Ishikawa (cell line): ENCODE results near the gene DKC1.

ENCODE experiments used
- CEBPB ChIP-seq: IDR thresholded peaks from 2 replicates; pipeline ENCODE4 v1.6.1; 2012
- CREB1 ChIP-seq: IDR thresholded peaks from 2 replicates; pipeline ENCODE4 v1.6.1; 2012; ENCODE audit warnings: low read depth
- EGR1 ChIP-seq: IDR thresholded peaks from 2 replicates; pipeline ENCODE4 v1.6.1; 2012
- EP300 ChIP-seq: IDR thresholded peaks from 2 replicates; pipeline ENCODE4 v1.6.1; 2012; ENCODE audit warnings: borderline replicate concordance
- FOXM1 ChIP-seq: IDR thresholded peaks from 2 replicates; pipeline ENCODE4 v1.6.1; 2012; ENCODE audit warnings: low read depth, borderline replicate concordance
- NFIC ChIP-seq: IDR thresholded peaks from 2 replicates; pipeline ENCODE4 v1.6.1; 2012
- RAD21 ChIP-seq: IDR thresholded peaks from 2 replicates; pipeline ENCODE4 v1.6.1; 2012; ENCODE audit warnings: low read depth
- TAF1 ChIP-seq: IDR thresholded peaks from 2 replicates; pipeline ENCODE4 v1.6.1; 2012; ENCODE audit warnings: low read depth, mild to moderate bottlenecking
- TCF12 ChIP-seq: IDR thresholded peaks from 2 replicates; pipeline ENCODE4 v1.6.1; 2012; ENCODE audit warnings: low read depth
- TEAD4 ChIP-seq: IDR thresholded peaks from 2 replicates; pipeline ENCODE4 v1.6.1; 2012
- YY1 ChIP-seq: IDR thresholded peaks from 2 replicates; pipeline ENCODE4 v1.6.1; 2012; ENCODE audit warnings: low read depth
- ZBTB7A ChIP-seq: IDR thresholded peaks from 2 replicates; pipeline ENCODE4 v1.6.1; 2012; ENCODE audit warnings: low read depth
- TF ChIP-seq, protein P1 (sequence below): IDR thresholded peaks from 2 replicates; pipeline ENCODE4 v1.6.1; 2012
- TF ChIP-seq, protein P2 (sequence below): IDR thresholded peaks from 2 replicates; pipeline ENCODE4 v1.6.1; 2012; ENCODE audit warnings: low read depth, mild to moderate bottlenecking
- TF ChIP-seq, protein P3 (sequence below): IDR thresholded peaks from 2 replicates; pipeline ENCODE4 v1.6.1; 2012

The DKC1 gene

GRCh38 chrX:154822029-154822428 is 59.4 kb downstream of the DKC1 start:
- TF ChIP-seq TEAD4 = no peak
- TF ChIP-seq TCF12 = no peak
- no peak for TF ChIP-seq EGR1
- no peak for TF ChIP-seq RAD21
- no peak for TF ChIP-seq CEBPB
- TF ChIP-seq, protein P1, sequence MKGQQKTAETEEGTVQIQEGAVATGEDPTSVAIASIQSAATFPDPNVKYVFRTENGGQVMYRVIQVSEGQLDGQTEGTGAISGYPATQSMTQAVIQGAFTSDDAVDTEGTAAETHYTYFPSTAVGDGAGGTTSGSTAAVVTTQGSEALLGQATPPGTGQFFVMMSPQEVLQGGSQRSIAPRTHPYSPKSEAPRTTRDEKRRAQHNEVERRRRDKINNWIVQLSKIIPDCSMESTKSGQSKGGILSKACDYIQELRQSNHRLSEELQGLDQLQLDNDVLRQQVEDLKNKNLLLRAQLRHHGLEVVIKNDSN = no peak
- no peak for TF ChIP-seq FOXM1
- TF ChIP-seq, protein P2, sequence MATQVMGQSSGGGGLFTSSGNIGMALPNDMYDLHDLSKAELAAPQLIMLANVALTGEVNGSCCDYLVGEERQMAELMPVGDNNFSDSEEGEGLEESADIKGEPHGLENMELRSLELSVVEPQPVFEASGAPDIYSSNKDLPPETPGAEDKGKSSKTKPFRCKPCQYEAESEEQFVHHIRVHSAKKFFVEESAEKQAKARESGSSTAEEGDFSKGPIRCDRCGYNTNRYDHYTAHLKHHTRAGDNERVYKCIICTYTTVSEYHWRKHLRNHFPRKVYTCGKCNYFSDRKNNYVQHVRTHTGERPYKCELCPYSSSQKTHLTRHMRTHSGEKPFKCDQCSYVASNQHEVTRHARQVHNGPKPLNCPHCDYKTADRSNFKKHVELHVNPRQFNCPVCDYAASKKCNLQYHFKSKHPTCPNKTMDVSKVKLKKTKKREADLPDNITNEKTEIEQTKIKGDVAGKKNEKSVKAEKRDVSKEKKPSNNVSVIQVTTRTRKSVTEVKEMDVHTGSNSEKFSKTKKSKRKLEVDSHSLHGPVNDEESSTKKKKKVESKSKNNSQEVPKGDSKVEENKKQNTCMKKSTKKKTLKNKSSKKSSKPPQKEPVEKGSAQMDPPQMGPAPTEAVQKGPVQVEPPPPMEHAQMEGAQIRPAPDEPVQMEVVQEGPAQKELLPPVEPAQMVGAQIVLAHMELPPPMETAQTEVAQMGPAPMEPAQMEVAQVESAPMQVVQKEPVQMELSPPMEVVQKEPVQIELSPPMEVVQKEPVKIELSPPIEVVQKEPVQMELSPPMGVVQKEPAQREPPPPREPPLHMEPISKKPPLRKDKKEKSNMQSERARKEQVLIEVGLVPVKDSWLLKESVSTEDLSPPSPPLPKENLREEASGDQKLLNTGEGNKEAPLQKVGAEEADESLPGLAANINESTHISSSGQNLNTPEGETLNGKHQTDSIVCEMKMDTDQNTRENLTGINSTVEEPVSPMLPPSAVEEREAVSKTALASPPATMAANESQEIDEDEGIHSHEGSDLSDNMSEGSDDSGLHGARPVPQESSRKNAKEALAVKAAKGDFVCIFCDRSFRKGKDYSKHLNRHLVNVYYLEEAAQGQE = no peak
- TF ChIP-seq EP300 = no peak
- TF ChIP-seq CREB1 = no peak
- TF ChIP-seq ZBTB7A = no peak
- no peak for TF ChIP-seq YY1

DNA sequence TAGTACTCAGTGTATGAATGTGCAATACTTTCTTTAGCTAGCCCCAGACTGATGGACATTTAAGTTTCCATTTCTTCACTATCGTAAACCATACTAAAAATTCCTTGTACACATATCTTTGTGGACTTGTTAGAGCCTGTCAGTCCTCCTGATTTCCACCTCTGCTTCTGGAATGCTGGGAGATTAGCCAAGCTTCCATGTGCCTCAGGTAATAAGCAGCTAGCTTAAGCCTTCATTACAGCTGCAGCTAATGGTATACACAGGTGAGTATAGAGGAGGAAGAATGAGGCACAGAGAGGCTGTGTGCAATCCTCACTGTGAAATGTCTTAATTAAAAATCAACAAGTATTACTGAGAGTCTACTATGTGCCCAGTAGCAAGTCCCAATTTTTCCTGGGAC is 62.0 kb downstream of the DKC1 start:
- TF ChIP-seq, protein P1 = no peak
- TF ChIP-seq, protein P2 = no peak
- TF ChIP-seq TEAD4 (no peak), CREB1 (no peak), EP300 (no peak), TCF12 (no peak), TAF1 (no peak), NFIC (no peak), RAD21 (no peak), CEBPB (no peak), ZBTB7A (no peak), FOXM1 (no peak), YY1 (no peak), EGR1 (no peak)
- TF ChIP-seq, protein P3, sequence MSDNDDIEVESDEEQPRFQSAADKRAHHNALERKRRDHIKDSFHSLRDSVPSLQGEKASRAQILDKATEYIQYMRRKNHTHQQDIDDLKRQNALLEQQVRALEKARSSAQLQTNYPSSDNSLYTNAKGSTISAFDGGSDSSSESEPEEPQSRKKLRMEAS = no peak
